ENCODE results near the gene LRRTM4.

GRCh38 chr2:77484026-77484425 lies 38.1 kb downstream of the LRRTM4 start:
- TF ChIP-seq, protein P1, sequence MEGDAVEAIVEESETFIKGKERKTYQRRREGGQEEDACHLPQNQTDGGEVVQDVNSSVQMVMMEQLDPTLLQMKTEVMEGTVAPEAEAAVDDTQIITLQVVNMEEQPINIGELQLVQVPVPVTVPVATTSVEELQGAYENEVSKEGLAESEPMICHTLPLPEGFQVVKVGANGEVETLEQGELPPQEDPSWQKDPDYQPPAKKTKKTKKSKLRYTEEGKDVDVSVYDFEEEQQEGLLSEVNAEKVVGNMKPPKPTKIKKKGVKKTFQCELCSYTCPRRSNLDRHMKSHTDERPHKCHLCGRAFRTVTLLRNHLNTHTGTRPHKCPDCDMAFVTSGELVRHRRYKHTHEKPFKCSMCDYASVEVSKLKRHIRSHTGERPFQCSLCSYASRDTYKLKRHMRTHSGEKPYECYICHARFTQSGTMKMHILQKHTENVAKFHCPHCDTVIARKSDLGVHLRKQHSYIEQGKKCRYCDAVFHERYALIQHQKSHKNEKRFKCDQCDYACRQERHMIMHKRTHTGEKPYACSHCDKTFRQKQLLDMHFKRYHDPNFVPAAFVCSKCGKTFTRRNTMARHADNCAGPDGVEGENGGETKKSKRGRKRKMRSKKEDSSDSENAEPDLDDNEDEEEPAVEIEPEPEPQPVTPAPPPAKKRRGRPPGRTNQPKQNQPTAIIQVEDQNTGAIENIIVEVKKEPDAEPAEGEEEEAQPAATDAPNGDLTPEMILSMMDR (IDR thresholded peaks at IDR 0.05) = no peak
- no peak for TF ChIP-seq POLR2A (IDR thresholded peaks at IDR 0.05)
